ENCODE measurements around the gene ITFG2. TPM values are rescaled to one million over a fixed set of nuclear protein-coding genes. Genes with fewer than 3 reads are reported as not detected.

The ITFG2 gene
- total RNA-seq, 1 experiment from 2014 or later, result 41.6 TPM

GRCh38 chr12:2820432-2820831, 8.0 kb downstream of the ITFG2 start:
- Histone ChIP-seq H3T11ph (ENCODE audit: low read length) (no peak overlapping the region), H3K9ac (ENCODE audit: extremely low read depth, insufficient read length, low read length) (no peak overlapping the region), H2BK5ac (ENCODE audit: insufficient read length, low read length) (no peak overlapping the region), H3K4ac (ENCODE audit: low read depth, low read length) (no peak overlapping the region), H4K8ac (replicated peaks; ENCODE audit: insufficient read length, low read depth, low read length) (no peak overlapping the region), H2BK20ac (ENCODE audit: low read depth, low read length, poor library complexity, severe bottlenecking) (no peak overlapping the region), H2AK5ac (ENCODE audit: insufficient read length, low read length) (no peak overlapping the region), H2BK15ac (ENCODE audit: low read depth, low read length) (no peak overlapping the region), H3K14ac (ENCODE audit: insufficient read depth, low read length) (no peak overlapping the region), H2AFZ (ENCODE audit: low read length) (no peak overlapping the region), H2BK12ac (ENCODE audit: insufficient read length, low read depth, low read length) (no peak overlapping the region), H3K18ac (ENCODE audit: insufficient read length, low read depth, low read length) (no peak overlapping the region), H4K20me1 (ENCODE audit: control insufficient read depth, insufficient read depth, insufficient read length) (no peaks in the 10 kb centered on the region), H3K27ac (ENCODE audit: insufficient read length, low read depth, low read length) (no peak overlapping the region), H3K9me3 (ENCODE audit: control insufficient read depth, low read depth, low read length) (no peaks in the 10 kb centered on the region), H3K79me1 (ENCODE audit: insufficient read depth, low read depth, low read length, poor library complexity, severe bottlenecking) (no peaks in the 10 kb centered on the region), H2BK120ac (ENCODE audit: low read depth, low read length, poor library complexity, severe bottlenecking) (no peak overlapping the region), H3K56ac (ENCODE audit: insufficient read length, low read depth, low read length) (no peak overlapping the region), H3K4me2 (ENCODE audit: insufficient read depth, insufficient read length, low read length) (no peak overlapping the region), H4K5ac (ENCODE audit: insufficient read length, low read depth, low read length) (no peak overlapping the region), H3K27me3 (ENCODE audit: insufficient read depth, low read length) (no peaks in the 10 kb centered on the region), H3K23me2 (ENCODE audit: insufficient read length, low read depth, low read length, poor library complexity, severe bottlenecking) (no peaks in the 10 kb centered on the region), H3K79me2 (ENCODE audit: insufficient read depth, low read length) (no peaks in the 10 kb centered on the region), H3K4me1 (ENCODE audit: insufficient read depth, low read length) (peaks cover 2% of the 10 kb centered on the region; the same call in 1 of the 2 replicates), H3K23ac (ENCODE audit: insufficient read length, low read depth, low read length) (no peak overlapping the region), H4K91ac (ENCODE audit: insufficient read length, low read depth, low read length) (no peak overlapping the region)
- peak overlapping the region in 1 of 2 experiments; percentile 36; a peak in 1 of 5 replicates for H3K4me3 Mint-ChIP-seq
- no peak for TF ChIP-seq CTCF (conservative IDR thresholded peaks at IDR 0.05)
- WGBS (ENCODE audit: extremely low coverage, insufficient read length, low lambda C conversion rate), result no CpG with 5 or more reads among the region's 9 CpGs
- DNase-seq, result no peak
- peaks cover 50 to 75% (median 74%) of the 10 kb centered on the region in 3 experiments for H3K36me3 Mint-ChIP-seq (ENCODE audit: insufficient read depth in 1 of 3, low read depth in 3 of 3)
- H3K4me1 Mint-ChIP-seq, result peaks cover 26 to 33% of the 10 kb centered on the region in 2 experiments
- peak overlapping the region in 2 of 3 experiments; percentile 77 to 95; a peak in 5 of 7 replicates for H3K27ac Mint-ChIP-seq
- H3K9me3 Mint-ChIP-seq, result no peaks in the 10 kb centered on the region; a peak in 1 of 5 replicates
- H3K27me3 Mint-ChIP-seq (ENCODE audit: low read depth), result no peaks in the 10 kb centered on the region
